ENCODE data around the gene SPATA32.
"Not testable (repeated sequence)": the region's sequence is repeated elsewhere in the genome, so short reads cannot be mapped to it uniquely, and the experiment has no call there.

SPATA32 gene, protein sequence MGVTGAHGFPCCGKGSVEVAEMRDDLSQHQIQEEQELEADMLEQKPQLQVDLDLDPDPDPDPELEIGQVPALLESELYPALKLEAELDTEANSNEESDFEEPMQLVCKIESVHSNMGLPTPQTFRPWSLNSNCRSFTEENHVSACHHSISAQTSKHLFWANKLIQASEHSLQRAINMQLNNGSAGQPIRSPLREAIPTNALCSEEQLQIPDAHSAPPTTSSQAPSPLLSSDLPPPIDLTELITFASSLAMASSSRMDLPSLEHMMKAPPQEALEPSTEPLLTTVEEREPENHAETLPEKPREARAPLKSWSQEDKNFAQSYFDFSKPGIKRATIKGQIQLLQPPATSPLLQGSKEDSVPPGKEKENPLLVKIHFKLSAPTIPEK

GRCh38 chr17:45261577-45262515 is at the start of gene SPATA32:
SPATA32 (minus strand) TSS chr17:45262094; CDS start chr17:45262016, 78 bp downstream.
- peak; percentile 62 for DNase-seq

DNA sequence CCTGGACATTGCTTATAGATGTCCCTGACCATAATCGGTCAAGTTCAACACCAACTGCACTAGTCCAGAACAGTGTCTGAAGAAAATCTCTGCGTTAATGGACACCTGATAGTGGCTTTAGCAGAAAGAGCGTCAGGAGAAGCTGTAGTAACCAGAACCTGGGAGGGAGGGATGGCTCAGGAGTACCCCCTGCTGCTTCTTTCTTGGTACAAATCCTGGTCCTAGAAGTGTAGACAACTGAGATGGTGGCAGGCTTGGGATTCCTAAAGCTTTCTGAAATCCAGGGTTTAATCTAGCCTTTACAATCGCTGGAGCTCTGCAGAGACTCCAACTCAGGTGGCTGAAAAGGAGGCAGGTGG is 49.5 kb upstream of the SPATA32 start:
- no peak for DNase-seq

DNA sequence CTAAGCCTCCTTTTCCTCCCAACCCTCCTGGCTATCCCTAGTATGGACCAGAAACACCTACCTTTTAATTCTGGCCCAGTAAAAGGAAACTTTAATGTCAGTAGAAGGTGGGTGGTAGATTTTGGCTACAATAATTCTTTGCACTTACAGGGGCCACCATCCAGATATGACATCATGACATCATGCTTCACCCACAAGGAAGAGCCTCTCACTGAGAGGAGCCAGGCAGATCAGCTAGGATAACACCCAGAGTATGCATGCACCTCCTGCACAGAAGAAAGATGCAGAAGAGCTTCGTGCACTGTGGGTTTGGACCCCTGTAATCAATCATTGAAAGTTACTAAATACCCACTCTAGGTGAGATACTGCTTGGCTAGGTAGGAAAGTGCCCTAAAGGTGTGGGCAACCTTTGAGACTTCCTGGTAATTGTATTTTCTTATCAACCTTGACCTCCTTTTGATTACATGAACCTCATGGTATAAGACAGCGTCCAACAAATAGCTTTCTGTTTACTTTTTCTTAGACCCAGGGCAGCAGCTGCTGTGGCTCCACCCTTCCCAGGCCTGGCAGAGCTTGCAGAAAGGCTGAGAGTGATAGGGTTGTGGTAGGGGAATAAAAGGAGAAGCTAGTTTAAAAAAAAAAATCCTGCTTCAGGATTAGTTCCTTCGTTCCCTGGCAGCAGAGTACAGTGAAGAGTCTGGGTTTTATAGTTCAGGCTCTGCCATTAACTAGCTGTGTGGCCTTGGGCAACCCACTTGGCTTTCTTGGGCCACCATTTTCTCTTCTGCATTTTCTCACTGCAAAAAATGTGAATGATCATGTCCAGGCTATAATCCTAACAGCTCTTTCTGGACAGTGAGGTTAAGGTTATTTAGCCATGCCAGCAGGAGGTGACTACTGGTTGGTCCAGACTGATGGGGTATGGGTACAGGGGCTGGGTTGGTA is 48.8 kb upstream of the SPATA32 start:
- no peak for DNase-seq

DNA sequence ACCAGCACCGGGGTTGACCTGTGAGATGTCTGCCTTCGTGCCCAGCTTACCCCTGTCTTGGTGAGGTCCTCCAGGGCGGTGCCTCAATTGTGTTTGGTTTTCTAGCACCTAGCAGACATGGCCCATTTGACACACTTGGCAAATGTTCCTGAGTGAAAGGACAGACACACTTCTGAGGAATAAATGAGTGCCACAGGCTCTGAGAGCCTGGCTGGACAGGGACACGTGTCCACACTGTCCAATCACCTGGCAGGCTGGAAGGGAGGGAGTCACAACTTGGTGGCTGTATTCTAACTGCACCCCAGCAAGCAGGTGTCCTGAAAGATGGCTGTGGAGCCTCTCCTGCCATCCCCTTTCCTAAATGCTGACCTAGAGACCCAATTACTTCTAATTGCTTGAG is 47.5 kb upstream of the SPATA32 start:
- no peak for DNase-seq

DNA sequence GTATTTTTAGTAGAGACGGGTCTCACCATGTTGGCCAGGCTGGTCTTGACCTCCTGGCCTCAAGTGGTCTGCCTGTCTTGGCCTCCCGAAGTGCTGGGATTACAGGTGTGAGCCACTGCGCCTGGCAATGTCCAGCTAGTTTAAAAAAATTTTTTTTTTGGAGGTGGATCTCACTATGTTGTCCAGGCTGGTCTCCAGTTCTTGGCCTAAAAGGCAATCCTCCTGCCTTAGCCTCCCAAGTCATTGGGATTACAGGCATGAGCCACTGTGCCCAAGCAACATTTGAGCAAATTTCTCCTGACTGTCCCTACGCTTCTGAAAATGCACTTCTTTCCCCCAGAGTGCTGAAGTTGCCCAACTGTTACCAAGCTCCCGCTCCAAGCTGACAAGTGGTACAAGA is 46.9 kb upstream of the SPATA32 start:
- DNase-seq = no peak

GRCh38 chr17:45308016-45308365 is 46.1 kb upstream of the SPATA32 start:
- no peak for DNase-seq

DNA sequence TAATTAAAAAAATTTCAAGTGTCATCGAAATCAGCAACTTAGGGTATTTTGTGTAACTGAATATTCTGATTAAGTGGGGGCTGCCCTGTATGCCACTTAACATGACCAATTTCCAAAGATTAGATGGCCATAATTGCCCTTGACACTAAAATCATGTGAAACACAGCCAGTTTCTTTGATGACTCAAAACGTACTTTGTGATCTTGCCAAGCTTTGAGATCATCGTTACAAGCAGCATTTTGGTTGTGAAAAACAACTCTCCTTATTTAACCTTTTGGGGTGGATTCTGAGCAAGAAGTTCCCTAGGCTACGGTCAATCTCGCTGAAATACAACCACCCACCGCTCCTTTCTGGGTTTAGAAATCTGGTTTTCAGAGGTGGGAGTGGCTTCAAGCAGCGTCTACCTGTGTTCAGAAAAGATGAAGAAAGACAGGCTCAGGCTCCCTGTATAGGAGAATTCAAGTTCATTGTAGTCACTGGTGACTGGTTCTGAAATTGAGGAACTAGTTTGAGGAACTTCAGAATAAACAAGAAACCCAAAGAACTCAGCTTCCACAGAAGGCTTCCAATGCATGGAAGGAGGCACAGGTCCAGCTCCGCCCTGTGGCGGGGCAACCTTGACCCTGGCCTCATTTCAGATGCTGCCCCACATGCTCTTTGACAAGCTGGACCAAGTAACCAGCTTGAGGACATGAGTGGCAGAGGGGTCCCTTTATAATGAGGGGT is 45.6 kb upstream of the SPATA32 start:
- peak; percentile 92 for DNase-seq

GRCh38 chr17:45306623-45307022 is 44.7 kb upstream of the SPATA32 start:
- no peak for DNase-seq

DNA sequence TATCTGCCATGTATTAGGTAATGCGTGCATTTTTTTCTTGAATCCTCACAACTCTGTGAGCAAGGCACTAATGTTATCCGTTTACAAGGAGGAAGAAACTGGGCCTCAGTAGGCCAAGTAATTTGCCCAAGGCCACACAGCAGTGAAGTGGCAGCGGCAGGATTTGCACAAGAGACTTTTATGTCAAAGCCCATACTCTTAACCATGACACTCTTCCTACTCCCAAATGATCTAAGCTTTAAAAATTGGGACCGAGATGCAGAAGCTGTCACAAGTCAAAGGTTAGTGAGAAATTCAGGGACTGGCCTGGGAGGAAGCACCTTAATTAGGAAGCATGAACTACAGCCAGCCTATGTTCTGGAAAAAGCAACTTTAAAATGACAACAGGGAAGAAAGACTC is 44.2 kb upstream of the SPATA32 start:
- DNase-seq = no peak

DNA sequence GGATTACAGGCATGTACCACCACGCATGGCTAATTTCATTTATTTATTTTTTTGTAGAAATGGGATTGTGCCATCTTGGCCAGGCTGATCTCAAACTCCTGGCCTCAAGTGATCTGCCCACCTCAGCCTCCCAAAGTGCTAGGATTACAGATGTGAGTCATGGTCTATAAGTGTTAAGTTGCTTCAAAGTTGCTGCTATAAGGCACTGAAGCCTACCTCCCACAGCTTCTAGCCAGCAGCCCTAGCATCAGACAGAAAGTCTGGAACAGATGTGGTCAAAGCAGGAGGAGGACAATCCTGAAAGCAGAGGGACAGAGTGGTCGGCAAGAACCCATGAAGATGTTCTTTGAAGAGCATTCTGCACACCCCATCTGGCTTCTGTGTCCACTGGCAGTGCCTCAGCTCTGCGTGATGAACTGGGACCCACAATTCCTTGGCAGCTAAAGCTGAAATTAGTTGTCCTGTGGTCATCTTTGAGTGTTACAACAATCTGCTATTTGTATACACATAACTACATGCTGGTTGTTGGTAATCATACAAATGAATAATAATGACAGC is 43.7 kb upstream of the SPATA32 start:
- DNase-seq = peak; percentile 28

DNA sequence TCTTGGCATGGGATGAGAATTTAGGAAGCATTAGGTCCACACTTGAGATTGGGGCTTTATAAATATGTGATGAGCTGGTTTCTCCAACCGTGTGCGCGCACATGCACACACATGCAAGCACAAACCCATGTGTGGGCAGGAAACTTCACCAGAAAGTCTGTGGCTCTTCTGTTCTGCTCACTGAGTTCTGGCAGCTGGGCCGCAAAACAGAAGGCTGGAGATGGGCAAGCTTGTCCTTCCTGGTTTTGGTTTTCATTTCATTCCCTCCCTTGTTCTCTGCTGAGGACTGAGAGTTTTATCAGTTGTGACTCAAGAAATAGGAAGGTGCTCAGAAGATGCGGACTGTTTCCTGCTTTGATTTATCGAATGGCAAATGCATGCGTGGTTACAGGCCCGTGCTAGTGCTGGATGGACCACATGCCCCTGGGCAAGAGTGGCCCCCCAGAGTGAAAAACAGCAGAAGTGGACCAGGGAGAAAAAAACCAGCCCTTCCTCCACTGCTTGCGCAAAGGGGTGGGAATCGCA is 40.8 kb upstream of the SPATA32 start:
- DNase-seq = peak; percentile 57

- not testable (repeated sequence) for DNase-seq
Observed at GRCh38 chr17:45302220-45302619, 40.3 kb upstream of the SPATA32 start.

GRCh38 chr17:45301674-45302073 is 39.8 kb upstream of the SPATA32 start:
- no peak for DNase-seq

- no peak for DNase-seq
Observed at GRCh38 chr17:45300060-45300751, 38.3 kb upstream of the SPATA32 start.

DNA sequence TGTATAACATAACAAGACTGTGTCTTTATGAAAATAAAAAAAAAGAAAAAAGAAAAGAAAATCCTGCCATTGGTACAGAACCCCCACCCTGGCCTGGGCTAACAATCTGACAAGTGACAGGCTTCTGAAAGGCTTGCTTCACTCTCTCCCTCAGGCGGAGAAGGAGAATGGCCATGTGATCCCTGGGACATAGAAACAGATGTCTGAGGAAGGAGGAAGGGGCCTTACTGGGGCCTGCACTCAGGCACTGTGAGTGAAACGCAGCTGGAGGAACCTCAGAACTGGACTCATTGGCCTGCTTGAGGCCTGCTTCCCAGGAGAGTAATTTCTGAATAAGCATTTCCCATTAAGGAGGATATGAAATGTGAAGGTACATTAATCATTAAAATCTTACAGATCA is 37.5 kb upstream of the SPATA32 start:
- DNase-seq = no peak

GRCh38 chr17:45298546-45299285 is 36.8 kb upstream of the SPATA32 start:
- no peak for DNase-seq

GRCh38 chr17:45296833-45297124 is 34.9 kb upstream of the SPATA32 start:
- DNase-seq = no peak

DNA sequence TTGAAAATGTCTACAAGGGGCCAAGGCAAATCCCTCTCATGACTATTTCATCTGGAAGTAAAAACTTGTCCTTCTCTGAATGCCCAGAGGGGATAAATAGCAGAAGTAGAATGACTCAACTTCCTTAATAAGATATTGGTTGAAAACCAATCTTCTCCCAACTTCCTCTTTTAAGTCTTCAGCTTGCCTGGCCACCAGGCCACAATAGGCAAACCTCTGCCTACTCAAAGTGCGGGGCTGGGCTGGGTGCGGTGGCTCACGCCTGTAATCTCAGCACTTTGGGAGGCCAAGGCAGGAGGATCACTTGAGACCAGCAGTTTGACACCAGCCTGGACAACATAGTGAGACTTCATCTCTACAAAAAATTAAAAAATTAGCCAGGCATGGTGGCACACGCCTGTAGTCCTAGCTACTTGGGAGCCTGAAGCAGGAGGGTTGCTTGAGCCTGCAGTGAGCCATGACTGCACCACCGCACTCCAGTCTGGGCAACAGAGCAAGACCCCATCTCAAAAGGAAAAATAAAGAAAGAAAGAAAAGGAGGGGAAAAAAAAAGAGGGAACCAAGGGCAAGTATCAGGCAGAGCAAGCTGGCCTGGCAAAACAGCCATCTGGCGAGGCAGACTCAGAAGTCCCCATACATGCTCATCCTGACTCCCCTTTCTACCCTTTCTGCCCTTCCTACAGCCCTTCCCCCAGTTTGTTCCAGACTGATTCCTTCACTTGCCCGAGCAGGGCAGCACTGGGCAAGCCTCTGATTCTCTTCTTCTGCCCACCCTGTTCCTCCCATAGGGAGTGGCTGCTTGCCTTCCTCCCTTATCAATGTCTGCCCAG is 34.3 kb upstream of the SPATA32 start:
- peak; percentile 41 for DNase-seq

DNA sequence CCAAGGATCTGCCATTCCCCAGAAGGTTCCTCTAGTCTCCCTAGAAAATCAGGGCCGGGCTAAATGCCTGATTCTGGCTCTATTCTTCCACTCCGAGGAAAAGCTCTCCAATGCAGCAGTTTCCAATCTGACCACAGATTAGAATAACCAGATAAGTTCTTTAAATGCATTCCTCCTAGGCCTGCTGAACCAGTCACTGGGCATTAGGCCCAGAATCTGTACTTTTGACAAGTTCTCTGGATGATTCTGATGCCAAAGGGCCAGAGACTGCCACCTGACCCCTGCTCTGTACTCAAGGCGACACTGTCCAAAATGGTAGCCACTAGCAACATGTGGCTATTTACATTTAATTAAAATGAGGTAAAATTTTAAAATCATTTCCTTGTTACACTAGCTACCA is 32.6 kb upstream of the SPATA32 start:
- no peak for DNase-seq
